NOMO-1 treated with DMSO at 0.1 percent for 48 hours (cell line): ENCODE data around the gene REL.

ENCODE experiments used
- DNase-seq: peaks from one replicate; lab custom pipeline; 2025; ENCODE audit not compliant: unreplicated experiment; lab: John Stamatoyannopoulos, UW

Gene REL

GRCh38 chr2:60964651-60965498 is 83.5 kb downstream of the REL start:
- no peak for DNase-seq

- no peak for DNase-seq
These were observed 84.1 kb downstream of the REL start for GRCh38 chr2:60965499-60965785.

GRCh38 chr2:60966507-60967405 is 85.4 kb downstream of the REL start:
- no peak for DNase-seq

- DNase-seq, result no peak
These were observed 91.7 kb downstream of the REL start for GRCh38 chr2:60972889-60973656.

- DNase-seq, result no peak
These were observed 92.3 kb downstream of the REL start for GRCh38 chr2:60973705-60974104.

DNA sequence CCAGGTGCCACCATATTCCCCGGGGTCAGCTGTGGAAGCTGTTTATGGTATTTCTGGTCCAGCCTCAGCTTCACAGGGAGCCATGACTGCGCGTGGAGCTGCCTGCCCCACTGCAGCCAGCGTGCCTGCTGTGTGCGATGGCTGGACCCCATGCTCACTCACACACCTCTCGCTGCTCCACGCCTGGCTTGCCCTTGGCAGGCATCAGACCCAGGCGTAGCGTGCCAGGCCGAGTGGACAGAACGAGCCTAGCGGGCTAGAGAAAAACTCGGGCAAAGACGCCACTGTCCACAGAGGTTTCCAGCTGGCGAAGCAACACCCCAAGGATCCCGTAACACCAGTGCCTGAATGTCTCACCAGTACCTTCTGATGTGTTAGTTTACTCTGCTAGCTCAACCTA is 93.3 kb downstream of the REL start:
- no peak for DNase-seq
